Measurements from ENCODE around the gene HSD17B3. TPM values are rescaled to one million over a fixed set of nuclear protein-coding genes. Genes with fewer than 3 reads are reported as not detected.

Gene HSD17B3
- total RNA-seq: 1 to 10 TPM; 1.4 to 1.9 (median 1.6) TPM
- long read RNA-seq, donor 1: 0 reads
- long read RNA-seq, donor 2: 0 reads

DNA sequence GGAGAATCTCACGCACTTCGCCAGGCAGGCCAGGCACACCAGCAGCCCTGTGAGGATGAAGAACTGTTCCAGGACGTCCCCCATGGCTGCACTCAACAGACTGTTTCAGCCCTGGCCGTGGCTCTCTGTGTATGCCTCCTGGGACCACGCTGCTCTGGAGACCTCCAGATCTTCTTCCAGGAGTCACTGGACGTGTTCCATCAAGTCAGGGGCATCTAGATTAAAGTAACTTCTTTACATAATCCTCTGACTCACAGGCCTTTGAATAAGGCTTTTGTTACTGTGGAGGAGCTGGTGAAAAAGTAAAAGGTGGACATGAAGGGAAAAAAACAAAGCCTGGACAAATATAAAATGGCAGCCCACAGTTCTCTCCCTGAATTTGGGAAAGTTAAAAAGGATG is at the start of gene HSD17B3:
Gene HSD17B3, minus strand, starts transcription at position 156 of the 400 bp plus-strand sequence. Its CDS starts 72 bp downstream, at position 84.
- Histone ChIP-seq H3K4me3 (no peak within 1 kb of the TSS), H3K36me3 (ENCODE audit: low read depth) (no peaks in the 10 kb centered on the region), H3K9me3 (no peaks in the 10 kb centered on the region), H3K4me1 (ENCODE audit: low read depth) (no peaks in the 10 kb centered on the region)
- TF ChIP-seq, protein P1, sequence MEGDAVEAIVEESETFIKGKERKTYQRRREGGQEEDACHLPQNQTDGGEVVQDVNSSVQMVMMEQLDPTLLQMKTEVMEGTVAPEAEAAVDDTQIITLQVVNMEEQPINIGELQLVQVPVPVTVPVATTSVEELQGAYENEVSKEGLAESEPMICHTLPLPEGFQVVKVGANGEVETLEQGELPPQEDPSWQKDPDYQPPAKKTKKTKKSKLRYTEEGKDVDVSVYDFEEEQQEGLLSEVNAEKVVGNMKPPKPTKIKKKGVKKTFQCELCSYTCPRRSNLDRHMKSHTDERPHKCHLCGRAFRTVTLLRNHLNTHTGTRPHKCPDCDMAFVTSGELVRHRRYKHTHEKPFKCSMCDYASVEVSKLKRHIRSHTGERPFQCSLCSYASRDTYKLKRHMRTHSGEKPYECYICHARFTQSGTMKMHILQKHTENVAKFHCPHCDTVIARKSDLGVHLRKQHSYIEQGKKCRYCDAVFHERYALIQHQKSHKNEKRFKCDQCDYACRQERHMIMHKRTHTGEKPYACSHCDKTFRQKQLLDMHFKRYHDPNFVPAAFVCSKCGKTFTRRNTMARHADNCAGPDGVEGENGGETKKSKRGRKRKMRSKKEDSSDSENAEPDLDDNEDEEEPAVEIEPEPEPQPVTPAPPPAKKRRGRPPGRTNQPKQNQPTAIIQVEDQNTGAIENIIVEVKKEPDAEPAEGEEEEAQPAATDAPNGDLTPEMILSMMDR (IDR thresholded peaks at IDR 0.05): no peak
- no peak for ATAC-seq
- DNase-seq: no peak
- intact Hi-C loops (cut with DNase I, micrococcal nuclease): no loop called here

DNA sequence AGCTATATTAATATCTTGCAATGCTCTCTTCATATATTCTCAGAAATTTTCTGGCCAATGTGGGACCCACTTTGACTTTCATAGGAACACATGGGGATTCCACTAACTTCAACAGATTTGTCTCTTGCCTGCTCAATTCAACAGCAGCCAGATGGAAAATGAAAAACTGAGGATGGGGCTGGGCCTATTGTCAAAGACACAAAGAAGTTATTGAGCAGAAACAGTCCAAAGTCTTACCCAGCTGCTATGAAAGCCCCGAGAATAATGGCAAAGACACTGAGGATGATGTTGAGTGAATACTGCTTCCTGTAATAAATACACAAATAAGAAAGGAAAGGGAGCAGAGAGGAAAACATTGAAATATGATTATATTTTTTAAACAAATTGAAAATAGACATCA is 48.9 kb upstream of the HSD17B3 start:
- intact Hi-C loops (cut with DNase I, micrococcal nuclease): no loop called here
- H3K36me3 ChIP-seq (ENCODE audit: low read depth): no peaks in the 10 kb centered on the region
- no peak overlapping the region for H3K4me3 ChIP-seq
- TF ChIP-seq, protein P1 (IDR thresholded peaks at IDR 0.05): no peak
- H3K4me1 ChIP-seq (ENCODE audit: low read depth): no peaks in the 10 kb centered on the region
- no peak for ATAC-seq
- H3K9me3 ChIP-seq: no peaks in the 10 kb centered on the region
- DNase-seq: no peak

DNA sequence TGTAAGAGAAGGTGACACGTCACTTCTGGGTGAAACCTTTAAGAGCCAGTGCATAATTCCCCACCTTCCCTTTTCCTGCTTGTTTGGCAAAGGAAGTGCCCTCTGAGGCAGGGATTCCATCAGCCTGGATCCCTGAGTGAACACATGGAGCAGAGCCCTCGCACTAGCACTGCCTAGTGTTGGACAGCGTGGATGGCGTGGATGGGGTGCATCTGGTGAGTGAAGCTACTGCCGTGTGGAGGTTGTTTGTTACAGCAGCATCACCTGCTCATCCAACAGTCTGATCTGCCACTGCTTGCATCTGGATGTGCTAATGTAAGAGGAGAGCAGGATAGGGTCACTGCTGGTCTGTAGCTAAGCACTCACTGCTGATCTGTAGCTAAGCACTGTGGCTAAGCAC is 46.3 kb upstream of the HSD17B3 start:
- no peaks in the 10 kb centered on the region for H3K36me3 ChIP-seq (ENCODE audit: low read depth)
- DNase-seq: no peak
- TF ChIP-seq, protein P1 (IDR thresholded peaks at IDR 0.05): no peak
- H3K9me3 ChIP-seq: no peaks in the 10 kb centered on the region
- intact Hi-C loops (cut with DNase I, micrococcal nuclease): no loop called here
- peaks cover 6% of the 10 kb centered on the region for H3K4me1 ChIP-seq (ENCODE audit: low read depth)
- ATAC-seq: no peak
- no peak overlapping the region for H3K4me3 ChIP-seq

DNA sequence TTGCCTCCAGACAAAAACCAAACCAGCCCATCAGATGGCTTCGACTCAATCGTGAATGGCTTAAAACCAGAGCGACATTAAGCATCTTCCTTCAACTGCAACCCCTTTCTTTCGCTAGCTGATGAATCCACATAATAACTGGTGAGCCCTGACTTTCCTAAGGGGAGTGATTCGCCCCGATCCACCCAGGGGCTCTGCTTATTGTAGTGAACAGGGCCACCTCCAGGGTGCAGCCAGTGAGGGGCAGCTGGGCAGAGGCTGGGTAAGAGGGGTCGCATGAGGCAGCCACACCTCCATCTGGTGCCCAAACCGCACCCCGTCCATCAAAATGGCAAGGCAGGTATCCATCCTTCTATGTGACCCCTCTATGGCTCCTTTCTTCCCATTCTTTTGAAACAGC is 43.6 kb upstream of the HSD17B3 start:
- H3K9me3 ChIP-seq: no peaks in the 10 kb centered on the region
- no peak overlapping the region for H3K4me3 ChIP-seq
- H3K4me1 ChIP-seq (ENCODE audit: low read depth): peaks cover 6% of the 10 kb centered on the region
- H3K36me3 ChIP-seq (ENCODE audit: low read depth): no peaks in the 10 kb centered on the region
- TF ChIP-seq, protein P1 (IDR thresholded peaks at IDR 0.05): no peak
- intact Hi-C loops (cut with DNase I, micrococcal nuclease): no loop called here
- no peak for DNase-seq
- no peak for ATAC-seq

DNA sequence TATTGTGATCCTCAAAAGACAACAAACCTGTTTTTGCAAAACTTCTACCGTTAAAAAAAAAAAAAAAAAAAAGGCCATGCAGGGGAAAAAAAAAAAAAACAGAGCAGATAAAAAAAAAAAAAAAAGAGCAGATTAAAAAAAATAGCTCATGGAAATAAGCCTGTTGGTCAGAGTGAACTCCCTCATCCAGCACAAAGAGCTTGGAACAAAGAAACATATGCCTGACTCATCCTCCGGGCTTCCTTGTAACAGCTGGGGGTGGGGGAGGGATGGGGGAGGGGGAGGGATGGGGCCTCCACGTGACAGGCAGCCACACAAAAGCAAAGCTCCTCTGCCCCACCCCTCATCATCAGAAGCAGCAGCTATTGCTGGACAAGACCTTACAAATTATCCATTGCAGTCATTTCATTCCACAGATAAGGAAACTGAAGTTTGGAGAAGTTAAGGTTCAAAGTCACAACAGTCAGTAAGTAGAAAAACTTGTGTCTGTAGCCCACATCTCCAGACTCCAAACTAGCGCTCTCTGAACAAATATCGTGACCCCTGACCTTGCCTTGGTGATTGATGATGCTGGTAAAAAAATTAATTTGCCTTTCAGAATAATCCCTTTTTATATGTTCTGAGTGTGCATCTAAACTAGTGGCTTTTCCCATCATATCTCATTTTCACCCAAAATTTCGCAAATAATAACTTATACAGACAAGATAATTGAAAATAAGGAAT is 42.6 kb upstream of the HSD17B3 start:
- no peaks in the 10 kb centered on the region for H3K9me3 ChIP-seq
- peaks cover 6% of the 10 kb centered on the region for H3K4me1 ChIP-seq (ENCODE audit: low read depth)
- DNase-seq (peak in 2 of 3 donors; percentile 40 to 41), ATAC-seq (peak; percentile 87)
- no peaks in the 10 kb centered on the region for H3K36me3 ChIP-seq (ENCODE audit: low read depth)
- no peak overlapping the region for H3K4me3 ChIP-seq
- intact Hi-C loops (cut with DNase I, micrococcal nuclease): no loop called here
- TF ChIP-seq, protein P1 (IDR thresholded peaks at IDR 0.05): no peak
